Measurements from ENCODE around the gene CCPG1. TPM values are rescaled to one million over a fixed set of nuclear protein-coding genes. Genes with fewer than 3 reads are reported as not detected.

Gene CCPG1
- polyA plus RNA-seq, 1 of the 3 experiments (the other 2 are of a cell fraction), result 10.5 TPM

DNA sequence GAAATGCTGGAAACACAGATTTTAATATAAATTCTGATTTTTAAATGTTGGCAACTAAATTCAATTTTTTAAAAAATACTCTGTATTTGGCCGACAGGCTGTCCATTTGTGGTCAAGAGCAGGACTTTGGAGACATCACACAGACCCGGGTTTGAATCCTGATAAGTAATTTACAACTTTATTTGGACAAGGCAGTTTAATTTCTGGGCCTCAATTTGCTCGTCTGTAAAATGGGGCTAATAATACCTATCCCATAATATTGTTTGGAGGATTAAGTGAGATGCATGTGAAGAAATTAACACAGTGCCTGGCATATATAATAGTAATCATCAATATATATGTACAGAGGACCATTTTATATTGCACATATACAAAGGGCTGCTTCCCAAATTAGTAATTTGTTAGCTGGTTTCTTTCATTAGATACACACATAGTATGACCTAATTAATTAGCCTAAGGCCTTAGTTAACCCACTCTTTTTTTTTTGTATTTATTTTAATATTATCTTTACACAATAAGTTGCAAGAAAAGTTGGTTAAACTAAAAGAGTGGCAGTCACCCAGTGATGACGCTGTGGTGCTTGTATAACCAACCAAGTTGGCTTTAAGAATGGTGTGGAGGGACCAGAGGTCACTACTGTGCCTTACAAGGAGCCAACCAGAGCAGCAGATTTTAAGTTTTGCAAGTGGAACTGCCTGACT, 88.5 kb downstream of the CCPG1 start:
- Histone ChIP-seq H3K9me2 (no peaks in the 10 kb centered on the region), H3K4me3 (ENCODE audit: low read depth in 2 of 2, low read length in 1 of 2) (peak overlapping the region; percentile 67 to 99), H2AFZ (ENCODE audit: low read depth) (peak overlapping the region; percentile 93), H3K9ac (peak overlapping the region; percentile 99), H3F3A (replicated peaks; ENCODE audit: insufficient read depth) (no peaks in the 10 kb centered on the region), H3K36me3 (replicated peaks in 1 of 2; ENCODE audit: control insufficient read depth in 1 of 2, insufficient read depth in 2 of 2, low read length in 1 of 2) (peaks cover 0 to 3% of the 10 kb centered on the region in 2 experiments), H3K27ac (ENCODE audit: low read depth in 2 of 2, low read length in 1 of 2) (peak overlapping the region; percentile 88), H3K9me3 (no peaks in the 10 kb centered on the region), H3K4me1 (ENCODE audit: control insufficient read depth in 1 of 2, insufficient read depth in 2 of 2, low read depth in 1 of 2, low read length in 1 of 2) (peaks cover 4 to 6% of the 10 kb centered on the region in 2 experiments; a peak in 3 of 4 replicates), H4K20me1 (ENCODE audit: insufficient read depth) (no peaks in the 10 kb centered on the region), H3K27me3 (ENCODE audit: insufficient read depth) (no peaks in the 10 kb centered on the region), H3K4me2 (peak overlapping the region; percentile 87), H3K79me2 (ENCODE audit: insufficient read depth) (peaks cover 52% of the 10 kb centered on the region)
- WGBS (ENCODE audit: low lambda C conversion rate), result 42% methylated on average over 4 of the region's 4 CpGs
- no peak for DNase-seq
- POLR2A ChIA-PET, result interaction anchor here (0.9 to 1.7 kb wide), 3 partner anchors 12 to 123 kb away, joined by 3 to 22 read pairs (median 5); partner anchors contain the start of genes CCPG1, PIERCE2 and RSL24D1
- CTCF ChIA-PET, result interaction anchor here (0.7 to 1.8 kb wide), 4 partner anchors 15 to 116 kb away, joined by 3 to 7 read pairs (median 4); partner anchors contain the start of genes CCPG1 and PIERCE2
- TF ChIP-seq RCOR1 (IDR thresholded peaks at IDR 0.05; ENCODE audit: low read length) (peak; percentile 27; the same call in 1 of the 2 replicates), FOSL2 (IDR thresholded peaks at IDR 0.05; ENCODE audit: borderline replicate concordance, low read depth) (no peak)

DNA sequence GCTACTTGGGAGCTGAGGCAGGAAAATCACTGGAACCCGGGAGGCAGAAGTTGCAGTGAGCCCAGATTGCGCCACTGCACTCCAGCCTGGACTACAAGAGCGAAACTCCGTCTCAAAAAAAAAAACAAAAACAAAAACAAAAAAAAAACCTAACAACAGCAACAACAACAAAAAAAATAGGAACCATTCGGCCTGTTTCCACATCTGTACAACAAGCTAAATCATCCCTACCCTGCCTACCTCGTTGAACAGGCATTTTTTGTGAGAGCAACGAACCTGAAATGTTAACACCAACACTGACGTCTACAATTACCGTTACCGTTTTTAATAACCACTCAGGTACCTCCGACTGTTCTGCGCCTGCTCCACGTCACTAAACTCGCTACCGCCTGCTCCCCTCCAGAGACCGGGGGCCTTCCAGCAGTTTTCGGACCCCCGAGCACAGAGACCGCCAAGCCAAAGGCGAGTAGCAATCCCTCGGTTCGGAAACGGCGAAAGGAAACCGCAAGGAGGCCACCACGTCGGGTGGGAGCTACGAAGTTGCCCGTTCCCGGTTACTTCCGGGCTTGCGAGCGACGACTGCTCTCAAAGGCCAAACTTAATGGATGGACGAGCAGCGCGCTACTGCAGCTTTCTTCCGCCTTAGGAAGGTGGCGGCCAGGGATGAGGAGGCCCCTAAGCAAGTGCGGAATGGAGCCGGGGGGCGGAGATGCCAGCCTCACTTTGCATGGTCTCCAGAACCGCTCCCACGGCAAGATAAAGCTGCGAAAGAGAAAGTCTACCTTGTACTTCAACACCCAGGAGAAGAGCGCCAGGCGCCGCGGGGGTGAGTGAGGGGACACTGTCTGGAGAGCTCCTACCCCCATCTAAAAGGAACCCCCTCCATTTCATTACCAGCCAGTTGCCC, 89.3 kb downstream of the CCPG1 start, which contains the start of the genes PIGB and PIGBOS1:
TSS of gene PIGB (plus strand) at position 635 of the 907 bp plus-strand sequence. CDS start at position 664, 29 bp downstream.
TSS of gene PIGBOS1 (minus strand) at position 536 of the 907 bp plus-strand sequence. CDS start 1,331 bp downstream, outside the sequence.
- POLR2A ChIA-PET, result interaction anchor here (0.8 to 1.7 kb wide), 4 partner anchors 11 to 122 kb away, joined by 3 to 22 read pairs (median 4); partner anchors contain the start of genes CCPG1, PIERCE2 and RSL24D1
- H2AFZ ChIP-seq (ENCODE audit: low read depth), result peak within 1 kb of the TSS; percentile 93
- WGBS (ENCODE audit: low lambda C conversion rate), result under 1% methylated on average over 46 of the region's 49 CpGs
- peak within 1 kb of the TSS; percentile 88 for H3K27ac ChIP-seq (ENCODE audit: low read depth in 2 of 2, low read length in 1 of 2)
- H3F3A ChIP-seq (replicated peaks; ENCODE audit: insufficient read depth), result no peaks in the 10 kb centered on the region
- H3K4me3 ChIP-seq (ENCODE audit: low read depth in 2 of 2, low read length in 1 of 2), result peak within 1 kb of the TSS; percentile 67 to 99
- no peaks in the 10 kb centered on the region for H4K20me1 ChIP-seq (ENCODE audit: insufficient read depth)
- peak within 1 kb of the TSS; percentile 87 for H3K4me2 ChIP-seq
- H3K36me3 ChIP-seq (replicated peaks in 1 of 2; ENCODE audit: control insufficient read depth in 1 of 2, insufficient read depth in 2 of 2, low read length in 1 of 2), result peaks cover 0 to 9% of the 10 kb centered on the region in 2 experiments
- peak within 1 kb of the TSS; percentile 99 for H3K9ac ChIP-seq
- H3K79me2 ChIP-seq (ENCODE audit: insufficient read depth), result peaks cover 59% of the 10 kb centered on the region
- DNase-seq, result peak; percentile 85
- H3K27me3 ChIP-seq (ENCODE audit: insufficient read depth), result no peaks in the 10 kb centered on the region
- CTCF ChIA-PET, result interaction anchor here (0.7 to 1.8 kb wide), 4 partner anchors 16 to 117 kb away, joined by 3 to 7 read pairs (median 4); partner anchors contain the start of genes CCPG1 and PIERCE2
- peaks cover 4 to 6% of the 10 kb centered on the region in 2 experiments; a peak in 3 of 4 replicates for H3K4me1 ChIP-seq (ENCODE audit: control insufficient read depth in 1 of 2, insufficient read depth in 2 of 2, low read depth in 1 of 2, low read length in 1 of 2)
- no peaks in the 10 kb centered on the region for H3K9me3 ChIP-seq
- H3K9me2 ChIP-seq, result no peaks in the 10 kb centered on the region
- TF ChIP-seq TAF1 (IDR thresholded peaks at IDR 0.05; ENCODE audit: borderline replicate concordance, low read depth, low read length), result peak; percentile 87
- TF ChIP-seq REST (IDR thresholded peaks at IDR 0.05; ENCODE audit: low read depth, low read length), result peak; percentile 71; the same call in 1 of the 2 replicates
- TF ChIP-seq PBX3 (IDR thresholded peaks at IDR 0.05), result no peak
- peak; percentile 100 for TF ChIP-seq ELF1 (IDR thresholded peaks at IDR 0.05)
- TF ChIP-seq, protein P1, sequence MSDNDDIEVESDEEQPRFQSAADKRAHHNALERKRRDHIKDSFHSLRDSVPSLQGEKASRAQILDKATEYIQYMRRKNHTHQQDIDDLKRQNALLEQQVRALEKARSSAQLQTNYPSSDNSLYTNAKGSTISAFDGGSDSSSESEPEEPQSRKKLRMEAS (IDR thresholded peaks at IDR 0.05; ENCODE audit: low read depth), result peak; percentile 78
- TF ChIP-seq, protein P2, sequence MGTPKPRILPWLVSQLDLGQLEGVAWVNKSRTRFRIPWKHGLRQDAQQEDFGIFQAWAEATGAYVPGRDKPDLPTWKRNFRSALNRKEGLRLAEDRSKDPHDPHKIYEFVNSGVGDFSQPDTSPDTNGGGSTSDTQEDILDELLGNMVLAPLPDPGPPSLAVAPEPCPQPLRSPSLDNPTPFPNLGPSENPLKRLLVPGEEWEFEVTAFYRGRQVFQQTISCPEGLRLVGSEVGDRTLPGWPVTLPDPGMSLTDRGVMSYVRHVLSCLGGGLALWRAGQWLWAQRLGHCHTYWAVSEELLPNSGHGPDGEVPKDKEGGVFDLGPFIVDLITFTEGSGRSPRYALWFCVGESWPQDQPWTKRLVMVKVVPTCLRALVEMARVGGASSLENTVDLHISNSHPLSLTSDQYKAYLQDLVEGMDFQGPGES (IDR thresholded peaks at IDR 0.05; ENCODE audit: low read depth, low read length), result no peak
- TF ChIP-seq, protein P3, sequence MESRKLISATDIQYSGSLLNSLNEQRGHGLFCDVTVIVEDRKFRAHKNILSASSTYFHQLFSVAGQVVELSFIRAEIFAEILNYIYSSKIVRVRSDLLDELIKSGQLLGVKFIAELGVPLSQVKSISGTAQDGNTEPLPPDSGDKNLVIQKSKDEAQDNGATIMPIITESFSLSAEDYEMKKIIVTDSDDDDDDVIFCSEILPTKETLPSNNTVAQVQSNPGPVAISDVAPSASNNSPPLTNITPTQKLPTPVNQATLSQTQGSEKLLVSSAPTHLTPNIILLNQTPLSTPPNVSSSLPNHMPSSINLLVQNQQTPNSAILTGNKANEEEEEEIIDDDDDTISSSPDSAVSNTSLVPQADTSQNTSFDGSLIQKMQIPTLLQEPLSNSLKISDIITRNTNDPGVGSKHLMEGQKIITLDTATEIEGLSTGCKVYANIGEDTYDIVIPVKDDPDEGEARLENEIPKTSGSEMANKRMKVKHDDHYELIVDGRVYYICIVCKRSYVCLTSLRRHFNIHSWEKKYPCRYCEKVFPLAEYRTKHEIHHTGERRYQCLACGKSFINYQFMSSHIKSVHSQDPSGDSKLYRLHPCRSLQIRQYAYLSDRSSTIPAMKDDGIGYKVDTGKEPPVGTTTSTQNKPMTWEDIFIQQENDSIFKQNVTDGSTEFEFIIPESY (IDR thresholded peaks at IDR 0.05; ENCODE audit: borderline replicate concordance, low read depth), result peak; percentile 57; the same call in 1 of the 2 replicates
- 0 out of 2 replicates have a peak, but pooled peaks have one; percentile 30 for TF ChIP-seq RCOR1 (IDR thresholded peaks at IDR 0.05; ENCODE audit: low read length)
- no peak; the same call in 1 of the 2 replicates for TF ChIP-seq TCF12 (IDR thresholded peaks at IDR 0.05)
- no peak for TF ChIP-seq MEF2A (IDR thresholded peaks at IDR 0.05; ENCODE audit: borderline replicate concordance, low read depth)
- TF ChIP-seq USF1 (IDR thresholded peaks at IDR 0.05; ENCODE audit: borderline replicate concordance, low read depth), result no peak
- peak; percentile 71 for TF ChIP-seq GABPA (IDR thresholded peaks at IDR 0.05; ENCODE audit: low read depth)
